Mesodermal cell (in vitro differentiated cells): Measurements from ENCODE around the gene TTLL1.
"Not testable (repeated sequence)": the region's sequence is repeated elsewhere in the genome, so short reads cannot be mapped to it uniquely, and the experiment has no call there.

Experiments used
- H3K27ac ChIP-seq: 2 replicates; pipeline ENCODE4 v1.7.0; 2013; ENCODE audit warnings: mild to moderate bottlenecking, low read depth, low read length, moderate library complexity; ENCODE audit not compliant: severe bottlenecking
- H3K36me3 ChIP-seq: 2 replicates; pipeline ENCODE4 v1.7.1; 2013; ENCODE audit warnings: mild to moderate bottlenecking, low read length, moderate library complexity; ENCODE audit not compliant: control insufficient read depth, insufficient read depth
- H3K4me1 ChIP-seq: one replicate; pipeline ENCODE4 v1.7.1; 2013; ENCODE audit warnings: mild to moderate bottlenecking, low read length; ENCODE audit not compliant: insufficient read depth, control insufficient read depth, poor library complexity, severe bottlenecking
- H3K4me3 ChIP-seq: 2 replicates; pipeline ENCODE4 v1.7.0; 2013; ENCODE audit warnings: low read length, control low read depth, mild to moderate bottlenecking; ENCODE audit not compliant: insufficient read depth, poor library complexity, severe bottlenecking; ENCODE audit errors: extremely low read depth
- H3K9me3 ChIP-seq: 2 replicates; pipeline ENCODE4 v1.7.1; 2013; ENCODE audit warnings: mild to moderate bottlenecking, low read length, moderate library complexity; ENCODE audit not compliant: control insufficient read depth
- WGBS, 2 experiments: methylation state at CpG; one replicate each; pipeline ENCODE4 v1.1.5; 2013; ENCODE audit warnings: missing lambda C conversion rate in 2 of 2; ENCODE audit not compliant: insufficient coverage in 2 of 2; 5-methylcytosine and 5-hydroxymethylcytosine counted together

The TTLL1 gene

GRCh38 chr22:43004362-43005035, 84.7 kb downstream of the TTLL1 start:
- no peaks in the 10 kb centered on the region for H3K9me3 ChIP-seq
- 91 to 95% methylated on average over 8 to 11 of the region's 13 CpGs for WGBS, 2 experiments
- H3K4me3 ChIP-seq = no peak overlapping the region
- peak overlapping the region; percentile 78 for H3K27ac ChIP-seq
- H3K36me3 ChIP-seq = no peaks in the 10 kb centered on the region
- peaks cover 84% of the 10 kb centered on the region for H3K4me1 ChIP-seq

GRCh38 chr22:43002202-43002586, 87.0 kb downstream of the TTLL1 start:
- peak overlapping the region; percentile 89 for H3K27ac ChIP-seq
- WGBS, 2 experiments = 0 to 29% methylated on average over 2 to 5 of the region's 5 CpGs
- H3K36me3 ChIP-seq = peaks cover 3% of the 10 kb centered on the region
- peaks cover 92% of the 10 kb centered on the region for H3K4me1 ChIP-seq
- H3K4me3 ChIP-seq = no peak overlapping the region
- peaks cover 6% of the 10 kb centered on the region for H3K9me3 ChIP-seq

- peak overlapping the region; percentile 89 for H3K27ac ChIP-seq
- peaks cover 6% of the 10 kb centered on the region for H3K9me3 ChIP-seq
These were observed 87.7 kb downstream of the TTLL1 start for GRCh38 chr22:43001271-43002201.

GRCh38 chr22:43000441-43001175, 88.6 kb downstream of the TTLL1 start:
- H3K4me1 ChIP-seq = peaks cover 83% of the 10 kb centered on the region
- 80 to 82% methylated on average over 5 to 6 of the region's 8 CpGs for WGBS, 2 experiments
- peaks cover 6% of the 10 kb centered on the region for H3K9me3 ChIP-seq
- peaks cover 3% of the 10 kb centered on the region for H3K36me3 ChIP-seq
- H3K27ac ChIP-seq = peak overlapping the region; percentile 89
- H3K4me3 ChIP-seq = no peak overlapping the region

More at GRCh38 chr22:43001271-43002201, 87.7 kb downstream of the TTLL1 start:
- WGBS, 2 experiments = 93% methylated on average over 2 of the region's 3 CpGs
- Histone ChIP-seq H3K4me1 (peaks cover 88% of the 10 kb centered on the region), H3K4me3 (no peak overlapping the region), H3K36me3 (peaks cover 3% of the 10 kb centered on the region)

- no peak overlapping the region for H3K4me3 ChIP-seq
- WGBS, 2 experiments = 76 to 77% methylated on average over 4 of the region's 6 CpGs
- peak overlapping the region; percentile 50 for H3K27ac ChIP-seq
- H3K4me1 ChIP-seq = peaks cover 73% of the 10 kb centered on the region
- peaks cover 21% of the 10 kb centered on the region for H3K36me3 ChIP-seq
- peaks cover 6% of the 10 kb centered on the region for H3K9me3 ChIP-seq
These were observed 91.6 kb downstream of the TTLL1 start for GRCh38 chr22:42997582-42998090.

GRCh38 chr22:42996646-42997365, 92.4 kb downstream of the TTLL1 start:
- peaks cover 24% of the 10 kb centered on the region for H3K36me3 ChIP-seq
- H3K9me3 ChIP-seq = peaks cover 6% of the 10 kb centered on the region
- 89 to 92% methylated on average over 6 to 8 of the region's 10 CpGs for WGBS, 2 experiments
- H3K4me3 ChIP-seq = no peak overlapping the region
- H3K4me1 ChIP-seq = peaks cover 65% of the 10 kb centered on the region
- no peak overlapping the region for H3K27ac ChIP-seq

- Histone ChIP-seq H3K27ac (peak overlapping the region; percentile 69), H3K36me3 (peaks cover 24% of the 10 kb centered on the region), H3K4me1 (peaks cover 64% of the 10 kb centered on the region)
- WGBS, 2 experiments = 73 to 89% methylated on average over 3 to 6 of the region's 7 CpGs
- H3K4me3 ChIP-seq, H3K9me3 ChIP-seq: not testable (repeated sequence)
These were observed 93.5 kb downstream of the TTLL1 start for GRCh38 chr22:42995654-42996053.

- no peak overlapping the region for H3K4me3 ChIP-seq
- peaks cover 6% of the 10 kb centered on the region for H3K9me3 ChIP-seq
- peaks cover 24% of the 10 kb centered on the region for H3K36me3 ChIP-seq
- peak overlapping the region; percentile 69 for H3K27ac ChIP-seq
- WGBS, 2 experiments = 85% methylated on average over 7 of the region's 9 CpGs
- H3K4me1 ChIP-seq = peaks cover 63% of the 10 kb centered on the region
These were observed 94.2 kb downstream of the TTLL1 start for GRCh38 chr22:42994917-42995562.

- H3K4me3 ChIP-seq = no peak overlapping the region
- whole genome bisulfite sequencing, 2 experiments = 98 to 100% methylated on average over 7 to 10 of the region's 12 CpGs
- peaks cover 57% of the 10 kb centered on the region for H3K4me1 ChIP-seq
- no peak overlapping the region for H3K27ac ChIP-seq
- peaks cover 24% of the 10 kb centered on the region for H3K36me3 ChIP-seq
- peaks cover 6% of the 10 kb centered on the region for H3K9me3 ChIP-seq
These were observed 94.8 kb downstream of the TTLL1 start for GRCh38 chr22:42994276-42994916.
